ENCODE results near the gene RASSF7. TPM values are rescaled to one million over a fixed set of nuclear protein-coding genes. Genes with fewer than 3 reads are reported as not detected.
"Not testable (repeated sequence)": the region's sequence is repeated elsewhere in the genome, so short reads cannot be mapped to it uniquely, and the experiment has no call there.

Gene RASSF7
- 100 to 1,000 TPM in 2 of 4 donors, 10 to 100 TPM in 2; 49.1 to 174 (median 120) TPM for polyA plus RNA-seq
- long read RNA-seq, donor 1, transcript RASSF7-201 (4 exons, 1,731 nt): major isoform, 26 of 85 reads
- long read RNA-seq, donor 1, partial matches to known transcripts: 56 of 85 reads
- long read RNA-seq, donor 1, other reads (novel, unspliced or antisense): 0 of 85 reads
- long read RNA-seq, donor 2, transcript RASSF7-201 (4 exons, 1,731 nt): major isoform, 10 of 10 reads
- long read RNA-seq, donor 2, partial matches to known transcripts: 0 of 10 reads
- long read RNA-seq, donor 2, other reads (novel, unspliced or antisense): 0 of 10 reads
- long read RNA-seq, donor 3, transcript RASSF7-201 (4 exons, 1,731 nt): major isoform, 6 of 18 reads
- long read RNA-seq, donor 3, partial matches to known transcripts: 11 of 18 reads
- long read RNA-seq, donor 3, other reads (novel, unspliced or antisense): 0 of 18 reads
- long read RNA-seq, donor 4: 0 reads
- long read RNA-seq, donor 5, partial matches to known transcripts: 0 of 2 reads
- long read RNA-seq, donor 5, other reads (novel, unspliced or antisense): 0 of 2 reads
- long read RNA-seq, donor 6, transcript RASSF7-201 (4 exons, 1,731 nt): major isoform, 13 of 25 reads
- long read RNA-seq, donor 6, partial matches to known transcripts: 5 of 25 reads
- long read RNA-seq, donor 6, other reads (novel, unspliced or antisense): 5 of 25 reads
- long read RNA-seq, donor 7: 0 reads
- long read RNA-seq, donor 8: 0 reads
- long read RNA-seq, donor 9, transcript RASSF7-201 (4 exons, 1,731 nt): major isoform, 8 of 8 reads
- long read RNA-seq, donor 9, partial matches to known transcripts: 0 of 8 reads
- long read RNA-seq, donor 9, other reads (novel, unspliced or antisense): 0 of 8 reads
- long read RNA-seq, donor 10, transcript RASSF7-201 (4 exons, 1,731 nt): major isoform, 14 of 14 reads
- long read RNA-seq, donor 10, partial matches to known transcripts: 0 of 14 reads
- long read RNA-seq, donor 10, other reads (novel, unspliced or antisense): 0 of 14 reads

- peak within 1 kb of the TSS; percentile 70 to 92 (median 84) for H3K4me3 ChIP-seq (ENCODE audit: low read depth in 1 of 3, low read length in 3 of 3)
- H3K27me3 ChIP-seq (ENCODE audit: control insufficient read depth in 3 of 3, insufficient read depth in 3 of 3, low read length in 3 of 3): peaks cover 0 to 32% (median 0%) of the 10 kb centered on the region in 3 donors
- peaks cover 0 to 32% (median 7%) of the 10 kb centered on the region in 3 donors for H3K36me3 ChIP-seq (ENCODE audit: control insufficient read depth in 3 of 3, insufficient read depth in 2 of 3, low read depth in 1 of 3, low read length in 3 of 3)
- H3K9me3 ChIP-seq (ENCODE audit: control insufficient read depth in 2 of 2, insufficient read depth in 1 of 2, low read depth in 1 of 2, low read length in 1 of 2): no peaks in the 10 kb centered on the region
- DNase-seq (peak; percentile 94), FAIRE-seq (no peak)
- H3K27ac ChIP-seq (ENCODE audit: low read depth in 1 of 3, low read length in 2 of 3): peak within 1 kb of the TSS; percentile 95 to 100 (median 96)
- 0 to 7% (median 1%) methylated on average over 35 to 95 of the region's 95 CpGs for WGBS, 3 donors
- peaks cover 0 to 38% (median 0%) of the 10 kb centered on the region in 3 donors for H3K4me1 ChIP-seq (ENCODE audit: control insufficient read depth in 3 of 3, insufficient read depth in 2 of 3, low read depth in 1 of 3, low read length in 2 of 3)
Measured at GRCh38 chr11:560305-561147, at the start of gene RASSF7, which contains the start of gene LMNTD2. Gene RASSF7, plus strand, starts transcription at chr11:560970. Its CDS starts 799 bp downstream, at chr11:561769. Gene LMNTD2, minus strand, starts transcription at chr11:560738. Its CDS starts 22 bp downstream, at chr11:560716.

GRCh38 chr11:512761-513595 lies 47.8 kb upstream of the RASSF7 start:
- Histone ChIP-seq H3K27ac (ENCODE audit: low read depth in 1 of 3, low read length in 2 of 3) (no peak overlapping the region), H3K9me3 (ENCODE audit: control insufficient read depth in 2 of 2, insufficient read depth in 1 of 2, low read depth in 1 of 2, low read length in 1 of 2) (peaks cover 0 to 19% of the 10 kb centered on the region in 2 donors), H3K4me3 (ENCODE audit: low read depth in 1 of 3, low read length in 3 of 3) (no peak overlapping the region), H3K4me1 (ENCODE audit: control insufficient read depth in 3 of 3, insufficient read depth in 2 of 3, low read depth in 1 of 3, low read length in 2 of 3) (no peaks in the 10 kb centered on the region), H3K27me3 (ENCODE audit: control insufficient read depth in 3 of 3, insufficient read depth in 3 of 3, low read length in 3 of 3) (no peaks in the 10 kb centered on the region), H3K36me3 (ENCODE audit: control insufficient read depth in 3 of 3, insufficient read depth in 2 of 3, low read depth in 1 of 3, low read length in 3 of 3) (peaks cover 0 to 57% (median 3%) of the 10 kb centered on the region in 3 donors)
- WGBS, 3 donors: 91 to 93% (median 93%) methylated on average over 29 of the region's 29 CpGs
- DNase-seq (no peak), FAIRE-seq (no peak)

GRCh38 chr11:514606-515005 lies 46.2 kb upstream of the RASSF7 start:
- WGBS, 3 donors: 87 to 92% (median 91%) methylated on average over 10 of the region's 10 CpGs
- no peak for FAIRE-seq
- no peaks in the 10 kb centered on the region for H3K4me1 ChIP-seq (ENCODE audit: control insufficient read depth in 3 of 3, insufficient read depth in 2 of 3, low read depth in 1 of 3, low read length in 2 of 3)

GRCh38 chr11:515131-515530 lies 45.6 kb upstream of the RASSF7 start:
- no peaks in the 10 kb centered on the region for H3K27me3 ChIP-seq (ENCODE audit: control insufficient read depth in 3 of 3, insufficient read depth in 3 of 3, low read length in 3 of 3)
- no peak for DNase-seq
- no peak overlapping the region for H3K4me3 ChIP-seq (ENCODE audit: low read depth in 1 of 3, low read length in 3 of 3)
- H3K9me3 ChIP-seq (ENCODE audit: control insufficient read depth in 2 of 2, insufficient read depth in 1 of 2, low read depth in 1 of 2, low read length in 1 of 2): peaks cover 0 to 28% of the 10 kb centered on the region in 2 donors
- WGBS, 3 donors: 92 to 97% (median 96%) methylated on average over 6 of the region's 6 CpGs
- FAIRE-seq: no peak
- H3K36me3 ChIP-seq (ENCODE audit: control insufficient read depth in 3 of 3, insufficient read depth in 2 of 3, low read depth in 1 of 3, low read length in 3 of 3): peaks cover 0 to 40% (median 3%) of the 10 kb centered on the region in 3 donors
- no peak overlapping the region for H3K27ac ChIP-seq (ENCODE audit: low read depth in 1 of 3, low read length in 2 of 3)
- H3K4me1 ChIP-seq (ENCODE audit: control insufficient read depth in 3 of 3, insufficient read depth in 2 of 3, low read depth in 1 of 3, low read length in 2 of 3): no peaks in the 10 kb centered on the region

More at GRCh38 chr11:514606-515005, 46.2 kb upstream of the RASSF7 start:
- no peak for DNase-seq
- Histone ChIP-seq H3K36me3 (ENCODE audit: control insufficient read depth in 3 of 3, insufficient read depth in 2 of 3, low read depth in 1 of 3, low read length in 3 of 3) (peaks cover 0 to 45% (median 3%) of the 10 kb centered on the region in 3 donors), H3K9me3 (ENCODE audit: control insufficient read depth in 2 of 2, insufficient read depth in 1 of 2, low read depth in 1 of 2, low read length in 1 of 2) (peaks cover 0 to 28% of the 10 kb centered on the region in 2 donors), H3K4me3 (ENCODE audit: low read depth in 1 of 3, low read length in 3 of 3) (no peak overlapping the region), H3K27me3 (ENCODE audit: control insufficient read depth in 3 of 3, insufficient read depth in 3 of 3, low read length in 3 of 3) (no peaks in the 10 kb centered on the region), H3K27ac (ENCODE audit: low read depth in 1 of 3, low read length in 2 of 3) (no peak overlapping the region)

DNA sequence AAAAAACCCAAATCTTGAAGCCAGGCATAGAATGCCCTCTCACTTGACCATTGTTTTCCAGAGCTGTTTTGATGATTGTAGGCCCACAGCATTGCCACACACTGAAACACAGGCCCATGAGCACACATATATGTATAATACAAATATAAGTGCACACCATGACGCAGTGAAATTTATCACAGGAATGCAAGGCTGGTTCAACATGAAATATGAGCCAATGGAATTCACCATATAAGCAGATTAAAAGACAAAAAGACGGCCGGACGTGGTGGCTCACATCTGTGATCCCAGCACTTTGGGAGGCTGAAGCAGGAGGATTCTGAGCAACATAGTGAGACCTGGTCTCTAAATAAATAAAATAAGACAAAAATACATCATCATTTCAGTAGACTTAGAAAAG lies 44.4 kb upstream of the RASSF7 start:
- Histone ChIP-seq H3K36me3 (ENCODE audit: control insufficient read depth in 3 of 3, insufficient read depth in 2 of 3, low read depth in 1 of 3, low read length in 3 of 3) (peaks cover 0 to 32% (median under 1%) of the 10 kb centered on the region in 3 donors), H3K4me1 (ENCODE audit: control insufficient read depth in 3 of 3, insufficient read depth in 2 of 3, low read depth in 1 of 3, low read length in 2 of 3) (no peaks in the 10 kb centered on the region), H3K27ac (ENCODE audit: low read depth in 1 of 3, low read length in 2 of 3) (no peak overlapping the region), H3K27me3 (ENCODE audit: control insufficient read depth in 3 of 3, insufficient read depth in 3 of 3, low read length in 3 of 3) (no peaks in the 10 kb centered on the region), H3K4me3 (ENCODE audit: low read depth in 1 of 3, low read length in 3 of 3) (no peak overlapping the region), H3K9me3 (ENCODE audit: control insufficient read depth in 2 of 2, insufficient read depth in 1 of 2, low read depth in 1 of 2, low read length in 1 of 2) (peaks cover 0 to 39% of the 10 kb centered on the region in 2 donors)
- DNase-seq (no peak), FAIRE-seq (no peak)
- 94 to 100% (median 98%) methylated on average over 4 of the region's 4 CpGs for WGBS, 3 donors

GRCh38 chr11:516918-517685 lies 43.7 kb upstream of the RASSF7 start:
- H3K4me3 ChIP-seq (ENCODE audit: low read depth in 1 of 3, low read length in 3 of 3); DNase-seq; H3K27ac ChIP-seq (ENCODE audit: low read depth in 1 of 3, low read length in 2 of 3); H3K27me3 ChIP-seq (ENCODE audit: control insufficient read depth in 3 of 3, insufficient read depth in 3 of 3, low read length in 3 of 3); FAIRE-seq; H3K4me1 ChIP-seq (ENCODE audit: control insufficient read depth in 3 of 3, insufficient read depth in 2 of 3, low read depth in 1 of 3, low read length in 2 of 3): not testable (repeated sequence)
- peaks cover 0 to 27% (median 0%) of the 10 kb centered on the region in 3 donors for H3K36me3 ChIP-seq (ENCODE audit: control insufficient read depth in 3 of 3, insufficient read depth in 2 of 3, low read depth in 1 of 3, low read length in 3 of 3)
- WGBS, 3 donors: 95 to 97% (median 97%) methylated on average over 38 to 43 of the region's 43 CpGs
- peaks cover 0 to 40% of the 10 kb centered on the region in 2 donors for H3K9me3 ChIP-seq (ENCODE audit: control insufficient read depth in 2 of 2, insufficient read depth in 1 of 2, low read depth in 1 of 2, low read length in 1 of 2)

Data from small intestine (tissue), 16 donors.